Neural progenitor cell (in vitro differentiated cells): ENCODE measurements around the gene CYYR1.

ENCODE experiments used
- CTCF ChIP-seq: fragments of 200-600 bp; sonication (generic); IDR thresholded peaks from 2 replicates; pipeline ENCODE4 v1.5.1; 2017; ENCODE audit warnings: antibody characterized with exemption, mild to moderate bottlenecking
- EZH2 ChIP-seq: fragments of 200-600 bp; sonication (generic); IDR thresholded peaks from 2 replicates; pipeline ENCODE4 v1.6.1; 2017; ENCODE audit warnings: antibody characterized with exemption, mild to moderate bottlenecking, moderate library complexity
- EZH2phosphoT487 ChIP-seq: fragments of 200-600 bp; sonication (generic); IDR thresholded peaks from 2 replicates; pipeline ENCODE4 v1.6.1; 2017; ENCODE audit warnings: antibody characterized with exemption

- TF ChIP-seq CTCF (no peak), EZH2 (no peak), EZH2phosphoT487 (no peak)
These were observed 81.4 kb downstream of the CYYR1 start for GRCh38 chr21:26491663-26492062.
